NCI-H2029 (cell line): ENCODE measurements around the gene TBX4.

Experiments used
- DNase-seq: peaks from one replicate; lab custom pipeline; 2025; lab: John Stamatoyannopoulos, UW

The TBX4 gene

GRCh38 chr17:61452301-61453290 is at the start of gene TBX4:
TSS of gene TBX4 (plus strand) at chr17:61452422. CDS start at chr17:61456491, 4,069 bp downstream.
- no peak for DNase-seq

- DNase-seq = peak; percentile 36
Observed at GRCh38 chr17:61402978-61403800, 49.0 kb upstream of the TBX4 start.

GRCh38 chr17:61403801-61404662 is 48.2 kb upstream of the TBX4 start:
- DNase-seq = no peak

GRCh38 chr17:61404663-61404912 is 47.6 kb upstream of the TBX4 start:
- no peak for DNase-seq

GRCh38 chr17:61404913-61405685 is 47.1 kb upstream of the TBX4 start:
- no peak for DNase-seq

- DNase-seq = no peak
Observed at GRCh38 chr17:61405686-61406536, 46.3 kb upstream of the TBX4 start.

- no peak for DNase-seq
Observed at GRCh38 chr17:61406537-61406845, 45.7 kb upstream of the TBX4 start.

- no peak for DNase-seq
Observed at GRCh38 chr17:61406971-61407911, 45.0 kb upstream of the TBX4 start.

GRCh38 chr17:61408151-61409041 is 43.8 kb upstream of the TBX4 start:
- no peak for DNase-seq

GRCh38 chr17:61409301-61410112 is 42.7 kb upstream of the TBX4 start:
- DNase-seq = no peak

GRCh38 chr17:61410141-61411010 is 41.8 kb upstream of the TBX4 start:
- DNase-seq = peak; percentile 29

GRCh38 chr17:61411011-61411260 is 41.3 kb upstream of the TBX4 start:
- no peak for DNase-seq

- DNase-seq = peak; percentile 27
Observed at GRCh38 chr17:61411261-61412142, 40.7 kb upstream of the TBX4 start.

GRCh38 chr17:61412143-61412859 is 39.9 kb upstream of the TBX4 start:
- peak; percentile 36 for DNase-seq
